ENCODE measurements around the gene WDR33. TPM values are rescaled to one million over a fixed set of nuclear protein-coding genes. Genes with fewer than 3 reads are reported as not detected.

WDR33 gene
- total and polyA plus RNA-seq, 2 of the 4 experiments (the other 2 are of a cell fraction): 19.6 to 41.2 TPM

DNA sequence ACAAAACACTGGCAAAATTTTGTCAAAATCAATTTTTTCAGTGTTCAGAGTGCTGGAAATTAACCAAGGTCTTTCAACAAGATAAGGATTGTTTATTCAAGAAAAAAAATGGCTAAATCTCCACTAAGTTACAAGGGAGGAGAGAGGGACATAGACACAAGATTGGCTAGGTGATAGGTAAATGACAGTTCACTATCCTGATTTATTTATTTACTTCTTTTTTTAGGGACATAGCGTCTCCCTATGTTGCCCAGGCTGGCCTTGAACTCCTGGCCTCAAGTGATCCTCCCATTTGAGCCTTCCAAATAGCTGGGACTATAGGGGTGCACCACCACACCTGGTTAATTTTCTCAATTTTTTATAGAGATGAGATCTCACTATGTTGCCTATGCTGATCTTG lies 3.7 kb upstream of the WDR33 start:
- H2BK20ac ChIP-seq (ENCODE audit: low read depth, low read length): no peak overlapping the region
- no peak overlapping the region for H2AK5ac ChIP-seq (ENCODE audit: low read depth, low read length)
- peaks cover 5% of the 10 kb centered on the region for H3K27me3 ChIP-seq (ENCODE audit: control insufficient read depth, insufficient read depth, low read length)
- H3K9me3 ChIP-seq (ENCODE audit: control insufficient read depth, insufficient read depth, low read length): peaks cover 6% of the 10 kb centered on the region
- H3K36me3 ChIP-seq (ENCODE audit: control insufficient read depth, insufficient read depth, low read length): no peaks in the 10 kb centered on the region
- no peak overlapping the region for H3K23ac ChIP-seq (ENCODE audit: low read depth, low read length)
- H3K4ac ChIP-seq (ENCODE audit: low read depth, low read length): no peak overlapping the region
- no peak overlapping the region for H3K4me3 ChIP-seq (ENCODE audit: insufficient read depth, low read depth, low read length)
- in situ Hi-C loops (cut with MboI; ENCODE audit: low sequenced_read_pairs): no loop called here
- H3K18ac ChIP-seq (ENCODE audit: low read depth, low read length): no peak overlapping the region
- H3K9ac ChIP-seq (ENCODE audit: low read depth, low read length): no peak overlapping the region
- no CpG with 5 or more reads among the region's 1 CpG for WGBS, 2 experiments (ENCODE audit: extremely low coverage in 2 of 2, insufficient read length in 1 of 2)
- dilution Hi-C loops (cut with HindIII; ENCODE audit: low sequenced_read_pairs, unreplicated experiment): no loop called here
- no peak overlapping the region for H3K4me2 ChIP-seq (ENCODE audit: low read depth, low read length)
- H4K91ac ChIP-seq (ENCODE audit: insufficient read depth, low read depth, low read length): no peak overlapping the region
- H3K79me1 ChIP-seq (ENCODE audit: low read depth in 1 of 2, low read length in 2 of 2): peaks cover 5 to 16% of the 10 kb centered on the region in 2 experiments; a peak in 3 of 4 replicates
- H2BK120ac ChIP-seq (ENCODE audit: low read depth, low read length): no peak overlapping the region
- H3K9me1 ChIP-seq (ENCODE audit: insufficient read depth, low read length): peaks cover 4% of the 10 kb centered on the region; the same call in 1 of the 2 replicates
- no peak overlapping the region for H2BK15ac ChIP-seq (ENCODE audit: low read depth, low read length)
- H2AK9ac ChIP-seq (replicated peaks; ENCODE audit: low read depth, low read length, poor library complexity): no peak overlapping the region
- no peak overlapping the region for H2BK5ac ChIP-seq (ENCODE audit: low read depth, low read length, poor library complexity, severe bottlenecking)
- ATAC-seq (ENCODE audit: low read depth): no peak
- ChIA-PET POLR2A (ENCODE audit: unreplicated experiment) (no interaction called here), CTCF (no interaction called here)
- intact Hi-C loops (cut with micrococcal nuclease): no loop called here
- H4K5ac ChIP-seq (ENCODE audit: low read depth, low read length): no peak overlapping the region
- peaks cover 9% of the 10 kb centered on the region; the same call in 1 of the 2 replicates for H4K20me1 ChIP-seq (ENCODE audit: insufficient read depth, low read length)
- no peak for DNase-seq
- TF ChIP-seq SMC3 (IDR thresholded peaks at IDR 0.05; ENCODE audit: low read depth, low read length) (no peak), MXI1 (IDR thresholded peaks at IDR 0.05; ENCODE audit: borderline replicate concordance, low read depth, low read length) (no peak), CEBPB (IDR thresholded peaks at IDR 0.05; ENCODE audit: low read depth, low read length) (no peak), MAZ (IDR thresholded peaks at IDR 0.05; ENCODE audit: borderline replicate concordance, low read depth, low read length) (no peak), MAFK (IDR thresholded peaks at IDR 0.05; ENCODE audit: low read depth, low read length) (no peak), RFX5 (IDR thresholded peaks at IDR 0.05; ENCODE audit: low read depth, low read length) (no peak), RCOR1 (IDR thresholded peaks at IDR 0.05; ENCODE audit: insufficient replicate concordance, low read length) (no peak), CHD1 (IDR thresholded peaks at IDR 0.05; ENCODE audit: low read depth, low read length) (no peak), POLR2A (IDR thresholded peaks at IDR 0.05; ENCODE audit: low read depth, low read length) (no peak), RAD21 (IDR thresholded peaks at IDR 0.05; ENCODE audit: low read length) (no peak), BHLHE40 (IDR thresholded peaks at IDR 0.05; ENCODE audit: low read depth, low read length) (no peak), NFE2L2 (IDR thresholded peaks at IDR 0.05; ENCODE audit: low read depth, low read length) (no peak), FOS (IDR thresholded peaks at IDR 0.05; ENCODE audit: low read depth, low read length) (no peak)
- TF ChIP-seq, protein P1, sequence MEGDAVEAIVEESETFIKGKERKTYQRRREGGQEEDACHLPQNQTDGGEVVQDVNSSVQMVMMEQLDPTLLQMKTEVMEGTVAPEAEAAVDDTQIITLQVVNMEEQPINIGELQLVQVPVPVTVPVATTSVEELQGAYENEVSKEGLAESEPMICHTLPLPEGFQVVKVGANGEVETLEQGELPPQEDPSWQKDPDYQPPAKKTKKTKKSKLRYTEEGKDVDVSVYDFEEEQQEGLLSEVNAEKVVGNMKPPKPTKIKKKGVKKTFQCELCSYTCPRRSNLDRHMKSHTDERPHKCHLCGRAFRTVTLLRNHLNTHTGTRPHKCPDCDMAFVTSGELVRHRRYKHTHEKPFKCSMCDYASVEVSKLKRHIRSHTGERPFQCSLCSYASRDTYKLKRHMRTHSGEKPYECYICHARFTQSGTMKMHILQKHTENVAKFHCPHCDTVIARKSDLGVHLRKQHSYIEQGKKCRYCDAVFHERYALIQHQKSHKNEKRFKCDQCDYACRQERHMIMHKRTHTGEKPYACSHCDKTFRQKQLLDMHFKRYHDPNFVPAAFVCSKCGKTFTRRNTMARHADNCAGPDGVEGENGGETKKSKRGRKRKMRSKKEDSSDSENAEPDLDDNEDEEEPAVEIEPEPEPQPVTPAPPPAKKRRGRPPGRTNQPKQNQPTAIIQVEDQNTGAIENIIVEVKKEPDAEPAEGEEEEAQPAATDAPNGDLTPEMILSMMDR (conservative IDR thresholded peaks at IDR 0.05; ENCODE audit: low read depth, low read length): no peak
- TF ChIP-seq, protein P2, sequence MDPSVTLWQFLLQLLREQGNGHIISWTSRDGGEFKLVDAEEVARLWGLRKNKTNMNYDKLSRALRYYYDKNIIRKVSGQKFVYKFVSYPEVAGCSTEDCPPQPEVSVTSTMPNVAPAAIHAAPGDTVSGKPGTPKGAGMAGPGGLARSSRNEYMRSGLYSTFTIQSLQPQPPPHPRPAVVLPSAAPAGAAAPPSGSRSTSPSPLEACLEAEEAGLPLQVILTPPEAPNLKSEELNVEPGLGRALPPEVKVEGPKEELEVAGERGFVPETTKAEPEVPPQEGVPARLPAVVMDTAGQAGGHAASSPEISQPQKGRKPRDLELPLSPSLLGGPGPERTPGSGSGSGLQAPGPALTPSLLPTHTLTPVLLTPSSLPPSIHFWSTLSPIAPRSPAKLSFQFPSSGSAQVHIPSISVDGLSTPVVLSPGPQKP (IDR thresholded peaks at IDR 0.05; ENCODE audit: borderline replicate concordance, low read depth, low read length): no peak
- TF ChIP-seq, protein P3, sequence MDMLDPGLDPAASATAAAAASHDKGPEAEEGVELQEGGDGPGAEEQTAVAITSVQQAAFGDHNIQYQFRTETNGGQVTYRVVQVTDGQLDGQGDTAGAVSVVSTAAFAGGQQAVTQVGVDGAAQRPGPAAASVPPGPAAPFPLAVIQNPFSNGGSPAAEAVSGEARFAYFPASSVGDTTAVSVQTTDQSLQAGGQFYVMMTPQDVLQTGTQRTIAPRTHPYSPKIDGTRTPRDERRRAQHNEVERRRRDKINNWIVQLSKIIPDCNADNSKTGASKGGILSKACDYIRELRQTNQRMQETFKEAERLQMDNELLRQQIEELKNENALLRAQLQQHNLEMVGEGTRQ (IDR thresholded peaks at IDR 0.05; ENCODE audit: low read depth, low read length): no peak
- H3K56ac ChIP-seq (ENCODE audit: extremely low read depth, insufficient read depth, low read length): no peak overlapping the region
- H4K8ac ChIP-seq (ENCODE audit: low read depth in 2 of 2, low read length in 2 of 2): no peak overlapping the region
- H3K27ac ChIP-seq (ENCODE audit: insufficient read depth, low read length): no peak overlapping the region
- H2AFZ ChIP-seq (replicated peaks; ENCODE audit: low read length, poor library complexity): no peak overlapping the region
- H3K4me1 ChIP-seq (ENCODE audit: control insufficient read depth, insufficient read depth, low read length): no peaks in the 10 kb centered on the region
- H3K14ac ChIP-seq (replicated peaks; ENCODE audit: low read depth, low read length): no peak overlapping the region
- no TSS peak for BruUV-seq (replicated peaks)
